Esophagus squamous epithelium (tissue), 4 donors: ENCODE data around the gene ANKS1A.

ENCODE experiments used
- POLR2A ChIP-seq, 4 donors: fragments of 450-650 bp; IDR thresholded peaks; one replicate each; pipeline ENCODE4 v1.6.1; 2017; ENCODE audit warnings: antibody characterized with exemption in 4 of 4, mild to moderate bottlenecking in 4 of 4, moderate library complexity in 3 of 4
- TF ChIP-seq, protein P1 (sequence below), 6 experiments: fragments of 450-650 bp in 4 of 6; fragments of 200-600 bp in 2 of 6; sonication (generic) in 2 of 6; IDR thresholded peaks; one replicate each; pipeline ENCODE4 v1.5.1; 2016 to 2019; ENCODE audit warnings: antibody characterized with exemption in 6 of 6, mild to moderate bottlenecking in 4 of 6, moderate library complexity in 4 of 6

DNA sequence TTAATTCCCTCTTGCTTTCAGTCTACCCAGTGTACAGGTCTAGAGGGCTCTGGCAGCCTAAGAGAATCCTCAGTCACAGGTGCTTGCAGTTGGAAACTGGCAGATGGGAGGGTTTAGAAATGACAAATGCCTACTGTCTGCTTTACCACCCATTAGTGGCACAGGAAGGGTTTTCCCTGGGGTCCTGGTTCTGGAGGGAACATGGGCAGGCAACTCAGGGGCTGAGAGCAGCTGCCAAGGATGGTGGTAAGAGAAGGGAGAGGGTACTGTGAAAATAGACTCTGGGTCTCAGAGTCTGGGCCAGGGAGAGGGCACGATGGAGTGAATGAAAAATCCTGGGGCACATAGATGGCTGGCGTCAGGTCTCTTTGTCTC is 148.6 kb downstream of the ANKS1A start:
- TF ChIP-seq, protein P1, sequence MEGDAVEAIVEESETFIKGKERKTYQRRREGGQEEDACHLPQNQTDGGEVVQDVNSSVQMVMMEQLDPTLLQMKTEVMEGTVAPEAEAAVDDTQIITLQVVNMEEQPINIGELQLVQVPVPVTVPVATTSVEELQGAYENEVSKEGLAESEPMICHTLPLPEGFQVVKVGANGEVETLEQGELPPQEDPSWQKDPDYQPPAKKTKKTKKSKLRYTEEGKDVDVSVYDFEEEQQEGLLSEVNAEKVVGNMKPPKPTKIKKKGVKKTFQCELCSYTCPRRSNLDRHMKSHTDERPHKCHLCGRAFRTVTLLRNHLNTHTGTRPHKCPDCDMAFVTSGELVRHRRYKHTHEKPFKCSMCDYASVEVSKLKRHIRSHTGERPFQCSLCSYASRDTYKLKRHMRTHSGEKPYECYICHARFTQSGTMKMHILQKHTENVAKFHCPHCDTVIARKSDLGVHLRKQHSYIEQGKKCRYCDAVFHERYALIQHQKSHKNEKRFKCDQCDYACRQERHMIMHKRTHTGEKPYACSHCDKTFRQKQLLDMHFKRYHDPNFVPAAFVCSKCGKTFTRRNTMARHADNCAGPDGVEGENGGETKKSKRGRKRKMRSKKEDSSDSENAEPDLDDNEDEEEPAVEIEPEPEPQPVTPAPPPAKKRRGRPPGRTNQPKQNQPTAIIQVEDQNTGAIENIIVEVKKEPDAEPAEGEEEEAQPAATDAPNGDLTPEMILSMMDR (IDR thresholded peaks at IDR 0.05) = no peak
- TF ChIP-seq POLR2A (IDR thresholded peaks at IDR 0.05) = no peak
